ENCODE data around the gene CFAP47.
"Not testable (repeated sequence)": the region's sequence is repeated elsewhere in the genome, so short reads cannot be mapped to it uniquely, and the experiment has no call there.

The CFAP47 gene, protein sequence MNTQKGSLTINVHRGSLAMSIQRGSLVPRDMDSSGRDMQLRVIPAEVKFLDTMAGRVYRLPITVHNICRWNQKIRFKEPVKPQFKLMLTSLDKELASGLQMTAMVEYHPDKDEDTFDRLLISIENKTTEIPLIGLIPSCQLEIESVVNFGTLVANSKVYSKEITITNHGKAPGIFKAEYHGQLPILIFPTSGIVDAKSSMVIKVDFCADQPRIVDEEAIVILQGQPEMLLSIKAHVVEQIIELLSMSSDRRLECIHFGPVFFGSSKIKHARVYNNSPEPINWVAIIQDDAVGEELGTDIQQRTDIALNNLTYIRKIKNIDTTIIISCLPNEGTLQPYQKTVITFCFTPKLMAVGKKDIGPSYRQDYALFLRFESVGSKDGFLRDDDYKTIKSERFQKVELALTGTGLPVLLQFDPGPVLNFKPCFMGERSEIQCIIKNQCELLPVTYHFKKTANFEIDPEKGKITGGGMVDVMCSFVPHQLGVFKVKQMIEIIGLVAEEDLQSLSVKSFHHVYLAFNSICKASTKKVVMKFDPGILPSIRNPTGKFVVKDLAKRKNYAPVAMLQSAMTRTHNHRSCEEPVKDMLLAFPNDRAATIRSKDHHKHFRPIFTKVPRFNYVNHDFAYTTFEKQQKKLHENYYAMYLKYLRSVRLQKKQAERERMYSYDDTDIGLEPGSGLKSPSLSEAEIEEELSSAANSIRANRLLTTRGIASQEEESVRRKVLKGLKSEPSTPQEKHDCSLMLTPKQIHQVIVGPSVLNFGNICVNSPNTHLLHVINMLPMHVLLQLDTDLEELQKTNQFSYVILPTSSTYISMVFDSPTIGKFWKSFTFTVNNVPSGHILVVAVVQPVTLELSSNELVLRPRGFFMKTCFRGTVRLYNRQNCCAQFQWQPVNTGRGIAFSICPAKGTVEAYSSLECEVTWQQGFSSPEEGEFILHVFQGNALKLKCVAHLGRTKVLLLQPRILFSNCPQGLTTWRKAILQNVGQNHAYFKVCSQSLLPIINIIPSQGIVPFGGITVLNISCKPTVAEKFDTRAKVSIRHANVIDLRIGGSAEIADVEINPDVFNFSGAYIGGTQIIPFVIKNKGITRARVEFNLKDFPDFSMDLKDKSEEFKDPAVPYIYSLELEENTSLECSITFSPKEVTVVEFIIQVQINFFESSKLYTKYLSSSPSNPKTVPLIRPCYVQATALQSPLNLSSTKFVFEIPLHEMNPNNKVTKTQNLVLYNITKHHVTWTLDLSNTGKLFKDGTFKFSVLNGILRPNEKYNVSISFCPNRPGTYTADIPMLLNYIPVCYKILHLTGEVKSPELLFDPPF (N-terminal part only)

GRCh38 chrX:35919536-35920309, at the start of gene CFAP47:
Gene CFAP47 (plus strand): TSS chrX:35919734. CDS start chrX:35919800, 66 bp downstream.
- H3K4me3 ChIP-seq (ENCODE audit: low read depth, low read length), result peak within 1 kb of the TSS; percentile 15
- DNase-seq (ENCODE audit: low read depth), result no peak

- H3K4me3 ChIP-seq (ENCODE audit: low read depth, low read length), result no peak overlapping the region
- no peak for DNase-seq (ENCODE audit: low read depth)
Measured at GRCh38 chrX:35880601-35881000, 38.9 kb upstream of the CFAP47 start.

DNA sequence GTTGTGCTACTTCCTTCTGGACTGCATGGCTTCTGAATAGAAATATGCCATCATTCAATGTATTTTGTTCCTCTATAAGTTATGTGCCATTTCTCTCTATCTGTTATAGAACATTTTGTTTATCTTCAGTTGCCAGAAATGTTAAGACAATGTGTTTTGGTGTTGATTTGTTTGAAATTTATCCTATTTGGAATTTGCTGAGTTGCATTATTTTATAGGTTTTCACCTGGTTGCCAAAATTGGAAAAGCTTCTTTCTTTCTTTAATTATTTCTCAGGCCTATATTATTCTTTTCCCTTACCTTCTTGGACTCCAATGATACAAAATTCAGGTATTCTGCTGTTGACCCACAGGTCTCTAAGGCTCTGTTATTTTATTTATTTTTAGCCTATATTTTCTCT, 33.4 kb upstream of the CFAP47 start:
- DNase-seq (ENCODE audit: low read depth), result no peak
- H3K4me3 ChIP-seq (ENCODE audit: low read depth, low read length), result no peak overlapping the region

DNA sequence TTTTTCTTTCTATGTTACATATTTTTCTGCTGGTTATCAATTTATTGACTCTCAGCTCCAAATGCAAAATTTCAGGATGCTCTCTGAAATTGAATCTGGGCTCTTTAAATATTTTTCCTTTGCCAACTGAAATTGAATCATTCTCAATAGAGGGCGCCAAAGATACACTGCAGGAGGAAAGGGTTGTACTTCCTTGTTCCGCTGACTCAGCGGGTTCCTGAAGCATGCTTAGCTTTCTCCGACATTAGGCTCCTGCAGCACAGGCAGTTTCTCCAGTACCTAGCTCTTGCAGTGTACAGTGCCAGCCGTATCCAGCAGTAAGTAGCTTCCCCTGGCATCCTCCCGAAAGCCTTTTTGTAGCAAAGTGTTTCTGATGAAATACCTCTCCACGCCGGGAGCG, 28.8 kb upstream of the CFAP47 start:
- DNase-seq (ENCODE audit: low read depth), result no peak
- no peak overlapping the region for H3K4me3 ChIP-seq (ENCODE audit: low read depth, low read length)

DNA sequence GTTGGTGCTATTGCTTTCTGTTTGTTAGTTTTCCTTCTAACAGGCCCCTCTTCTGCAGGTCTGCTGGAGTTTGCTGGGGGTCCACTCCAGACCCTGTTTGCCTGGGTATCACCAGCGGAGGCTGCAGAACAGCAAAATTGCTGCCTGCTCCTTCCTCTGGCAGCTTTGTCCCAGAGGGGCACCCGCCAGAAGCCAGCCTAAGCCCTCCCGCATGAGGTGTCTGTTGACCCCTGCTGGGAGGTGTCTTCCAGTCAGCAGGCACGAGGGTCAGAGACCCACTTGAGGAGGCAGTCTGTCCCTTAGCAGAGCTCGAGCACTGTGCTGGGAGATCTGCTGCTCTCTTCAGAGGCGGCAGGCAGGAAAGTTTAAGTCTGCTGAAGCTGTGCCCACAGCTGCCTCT, 67.3 kb downstream of the CFAP47 start:
- not testable (repeated sequence) for H3K4me3 ChIP-seq (ENCODE audit: low read depth, low read length); DNase-seq (ENCODE audit: low read depth)

GRCh38 chrX:36007207-36007606, 87.7 kb downstream of the CFAP47 start:
- H3K4me3 ChIP-seq (ENCODE audit: low read depth, low read length), result no peak overlapping the region
- DNase-seq (ENCODE audit: low read depth), result no peak

GRCh38 chrX:36019125-36019524, 99.6 kb downstream of the CFAP47 start:
- no peak for DNase-seq (ENCODE audit: low read depth)
- H3K4me3 ChIP-seq (ENCODE audit: low read depth, low read length), result no peak overlapping the region

DNA sequence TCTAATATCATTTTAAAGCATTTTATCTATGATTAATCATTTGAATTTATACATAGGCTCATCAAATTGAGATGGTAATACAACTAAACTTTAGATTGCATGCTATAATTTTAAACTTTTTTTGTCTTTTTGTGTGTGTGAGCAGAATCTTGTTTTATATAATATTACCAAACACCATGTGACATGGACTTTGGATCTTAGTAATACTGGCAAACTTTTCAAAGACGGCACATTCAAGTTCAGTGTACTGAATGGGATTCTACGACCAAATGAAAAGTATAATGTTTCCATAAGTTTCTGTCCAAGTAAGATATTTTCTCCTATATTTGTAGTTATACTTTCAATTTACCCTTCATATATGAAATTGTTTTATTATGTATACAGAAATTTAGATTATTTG, 116.0 kb downstream of the CFAP47 start:
- no peak for DNase-seq (ENCODE audit: low read depth)
- H3K4me3 ChIP-seq (ENCODE audit: low read depth, low read length), result no peak overlapping the region

GRCh38 chrX:36062778-36063177, 143.2 kb downstream of the CFAP47 start:
- no peak overlapping the region for H3K4me3 ChIP-seq (ENCODE audit: low read depth, low read length)
- DNase-seq (ENCODE audit: low read depth), result no peak

DNA sequence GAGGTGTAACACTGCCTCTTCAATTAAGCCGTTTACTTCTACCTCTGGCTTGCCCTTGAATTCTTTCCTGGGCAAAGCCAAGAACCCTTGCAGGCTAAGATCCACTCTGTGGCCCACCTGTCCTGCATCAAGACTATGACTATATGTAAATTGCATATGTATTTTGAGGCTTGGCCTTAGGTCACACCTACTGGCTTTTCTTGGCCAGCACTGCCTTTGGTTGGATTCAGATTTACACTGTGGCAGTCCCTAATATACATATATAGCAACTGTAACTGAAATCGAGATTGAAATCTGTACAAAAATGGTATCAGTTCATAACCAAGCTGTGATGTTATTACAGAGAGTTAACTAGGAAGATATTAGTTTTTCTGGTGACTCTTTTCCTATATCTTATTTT, 151.5 kb downstream of the CFAP47 start:
- no peak overlapping the region for H3K4me3 ChIP-seq (ENCODE audit: low read depth, low read length)
- DNase-seq (ENCODE audit: low read depth), result no peak

GRCh38 chrX:36075009-36075408, 155.5 kb downstream of the CFAP47 start:
- DNase-seq (ENCODE audit: low read depth), result not testable (repeated sequence)

GRCh38 chrX:36083256-36083655, 163.7 kb downstream of the CFAP47 start:
- DNase-seq (ENCODE audit: low read depth), result no peak

More at GRCh38 chrX:36075009-36075408, 155.5 kb downstream of the CFAP47 start:
- not testable (repeated sequence) for H3K4me3 ChIP-seq (ENCODE audit: low read depth, low read length)

GRCh38 chrX:36087366-36087765, 167.8 kb downstream of the CFAP47 start:
- no peak for DNase-seq (ENCODE audit: low read depth)
- H3K4me3 ChIP-seq (ENCODE audit: low read depth, low read length), result no peak overlapping the region

More at GRCh38 chrX:36083256-36083655, 163.7 kb downstream of the CFAP47 start:
- H3K4me3 ChIP-seq (ENCODE audit: low read depth, low read length), result no peak overlapping the region

DNA sequence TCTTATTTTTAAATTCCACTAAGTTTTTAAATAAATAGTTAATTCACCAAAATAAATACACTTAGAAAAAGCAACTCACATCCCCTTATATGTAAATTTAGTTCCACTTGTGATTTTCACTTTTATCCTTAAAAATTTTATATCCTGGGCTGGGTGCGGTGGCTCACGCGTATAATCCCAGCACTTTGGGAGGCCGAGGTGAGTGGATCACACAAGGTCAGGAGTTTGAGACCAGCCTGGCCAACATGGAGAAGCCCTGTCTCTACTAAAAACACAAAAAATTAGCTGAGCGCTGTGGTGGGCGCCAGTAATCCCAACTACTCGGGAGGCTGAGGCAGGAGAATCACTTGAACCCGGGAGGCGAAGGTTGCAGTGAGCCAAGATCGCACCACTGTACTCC, 169.4 kb downstream of the CFAP47 start:
- DNase-seq (ENCODE audit: low read depth); H3K4me3 ChIP-seq (ENCODE audit: low read depth, low read length): not testable (repeated sequence)

DNA sequence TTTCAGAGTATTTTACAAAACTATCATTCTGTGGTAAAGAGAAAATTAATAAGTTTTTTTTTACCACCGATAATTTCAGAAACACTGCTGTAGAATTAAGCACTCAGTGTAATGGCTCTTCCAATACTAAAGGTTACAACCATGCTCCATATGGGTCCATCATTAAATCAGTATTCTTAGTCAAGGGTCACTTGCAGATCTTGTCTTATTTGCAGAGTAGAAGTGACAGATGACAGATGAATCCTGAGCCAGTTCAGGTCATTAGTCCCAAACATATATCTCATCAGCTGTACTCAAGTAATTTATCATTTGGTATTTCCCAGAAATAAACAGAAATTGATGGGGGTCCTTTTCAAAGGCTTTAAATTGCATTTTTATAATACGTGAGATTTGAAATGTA, 182.9 kb downstream of the CFAP47 start:
- no peak for DNase-seq (ENCODE audit: low read depth)

GRCh38 chrX:36116222-36116621, 196.7 kb downstream of the CFAP47 start:
- H3K4me3 ChIP-seq (ENCODE audit: low read depth, low read length), result no peak overlapping the region
- DNase-seq (ENCODE audit: low read depth), result no peak

More for the DNA sequence above, 182.9 kb downstream of the CFAP47 start:
- no peak overlapping the region for H3K4me3 ChIP-seq (ENCODE audit: low read depth, low read length)

- no peak for DNase-seq (ENCODE audit: low read depth)
- H3K4me3 ChIP-seq (ENCODE audit: low read depth, low read length), result no peak overlapping the region
Measured at GRCh38 chrX:36159254-36159653, 239.7 kb downstream of the CFAP47 start.

DNA sequence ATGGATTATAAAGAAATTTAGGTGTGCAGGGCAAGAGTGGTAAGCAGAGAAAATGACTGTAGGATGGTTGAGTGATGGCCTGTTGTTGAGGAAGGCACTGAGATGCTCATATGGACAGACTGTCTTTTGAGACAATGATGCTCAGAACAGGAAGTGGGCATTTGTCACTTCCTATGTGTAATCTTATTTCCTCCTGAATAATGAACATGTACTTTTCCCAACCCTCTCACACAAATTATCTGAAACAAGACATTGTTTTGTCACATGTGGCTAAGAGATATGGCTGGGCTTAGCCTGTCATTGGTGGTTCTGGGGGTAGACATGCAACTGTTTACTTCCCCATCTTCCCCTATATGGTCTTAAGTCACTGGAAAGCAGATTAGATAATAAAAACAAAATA, 240.5 kb downstream of the CFAP47 start:
- no peak overlapping the region for H3K4me3 ChIP-seq (ENCODE audit: low read depth, low read length)
- no peak for DNase-seq (ENCODE audit: low read depth)

- no peak for DNase-seq (ENCODE audit: low read depth)
- no peak overlapping the region for H3K4me3 ChIP-seq (ENCODE audit: low read depth, low read length)
Measured at GRCh38 chrX:36198575-36198974, 279.0 kb downstream of the CFAP47 start.
